H1 (cell line): ENCODE results near the gene LCLAT1. TPM values are rescaled to one million over a fixed set of nuclear protein-coding genes. Genes with fewer than 3 reads are reported as not detected.
"Not testable (repeated sequence)": the region's sequence is repeated elsewhere in the genome, so short reads cannot be mapped to it uniquely, and the experiment has no call there.

Source experiments
- CTCF ChIA-PET: fragments of 300-600 bp; sonication (Branson Sonifier 250); formaldehyde crosslinking; loops from one replicate; lab custom pipeline; 2021; ENCODE audit not compliant: partially characterized antibody; lab: Charles Lee
- POLR2A ChIA-PET: fragments of 300-600 bp; sonication (Branson Sonifier 250); formaldehyde crosslinking; loops from one replicate; lab custom pipeline; 2021; ENCODE audit warnings: inconsistent platforms; ENCODE audit not compliant: partially characterized antibody; lab: Charles Lee
- DNase-seq, 2 experiments: peaks; one replicate each; pipeline versions ENCODE4 v3.0.0 to v3.0.0-alpha.2; 2010 to 2022; ENCODE audit warnings: low spot score in 2 of 2, low read depth in 1 of 2, mixed read lengths in 1 of 2
- FAIRE-seq: peaks from 2 replicates; lab custom pipeline; 2011; peaks lifted over from hg19 to GRCh38; lab: Jason Lieb, UNC
- H2AFZ ChIP-seq: 2 replicates; pipeline ENCODE4 v1.8.1; 2012; ENCODE audit warnings: low read length, inconsistent platforms
- H2AK5ac ChIP-seq: 2 replicates; pipeline ENCODE4 v1.6.1; 2013; ENCODE audit warnings: low read depth, low read length
- H2BK120ac ChIP-seq: replicated peaks from 2 replicates; pipeline ENCODE3; 2013; ENCODE audit warnings: low read depth, low read length, inconsistent platforms
- H2BK12ac ChIP-seq: 2 replicates; pipeline ENCODE4 v1.6.1; 2013; ENCODE audit warnings: low read depth, low read length
- H2BK15ac ChIP-seq: 2 replicates; pipeline ENCODE4 v1.6.1; 2013; ENCODE audit warnings: low read length
- H2BK20ac ChIP-seq: 2 replicates; pipeline ENCODE4 v1.6.1; 2013; ENCODE audit warnings: low read length
- H2BK5ac ChIP-seq: 2 replicates; pipeline ENCODE4 v1.6.1; 2013; ENCODE audit warnings: low read depth, low read length
- H3K14ac ChIP-seq: 2 replicates; pipeline ENCODE4 v1.6.1; 2013; ENCODE audit warnings: inconsistent platforms; ENCODE audit not compliant: insufficient read length
- H3K18ac ChIP-seq: 2 replicates; pipeline ENCODE4 v1.6.1; 2013; ENCODE audit warnings: low read length; ENCODE audit errors: extremely low read depth
- H3K23ac ChIP-seq: 2 replicates; pipeline ENCODE4 v1.6.1; 2013; ENCODE audit warnings: inconsistent platforms; ENCODE audit not compliant: insufficient read length
- H3K23me2 ChIP-seq: 2 replicates; pipeline ENCODE4 v1.6.1; 2013; ENCODE audit warnings: low read depth, low read length
- H3K27ac ChIP-seq: 2 replicates; pipeline ENCODE4 v1.6.1; 2011; ENCODE audit warnings: low read depth, low read length, inconsistent platforms
- H3K27me3 ChIP-seq, 4 experiments: replicated peaks in 1 of 4; 1 replicate in 1 of 4; 2 replicates in 3 of 4; pipeline versions ENCODE4 v1.6.1 to v1.8.1; 2011 to 2013; ENCODE audit warnings: low read length in 3 of 4, mild to moderate bottlenecking in 3 of 4, inconsistent platforms in 2 of 4, mixed read lengths in 2 of 4, moderate library complexity in 1 of 4; ENCODE audit not compliant: control insufficient read depth in 3 of 4, insufficient read depth in 3 of 4; ENCODE audit errors: extremely low read depth in 1 of 4
- H3K36me3 ChIP-seq, 4 experiments: 2 replicates each; pipeline versions ENCODE4 v1.6.1 to v1.8.1; 2011 to 2013; ENCODE audit warnings: mild to moderate bottlenecking in 4 of 4, low read length in 3 of 4, moderate library complexity in 2 of 4, control low read depth in 1 of 4, inconsistent platforms in 1 of 4; ENCODE audit not compliant: insufficient read depth in 4 of 4, control insufficient read depth in 2 of 4
- H3K4ac ChIP-seq: replicated peaks from 2 replicates; pipeline ENCODE3; 2013; ENCODE audit warnings: low read length, low read depth, mixed read lengths, inconsistent platforms; ENCODE audit not compliant: insufficient read length
- H3K4me1 ChIP-seq, 4 experiments: replicated peaks in 1 of 4; 1 replicate in 1 of 4; 2 replicates in 3 of 4; pipeline versions ENCODE4 v1.6.1 to v1.8.1; 2011 to 2013; ENCODE audit warnings: low read length in 3 of 4, inconsistent platforms in 2 of 4, mixed read lengths in 1 of 4; ENCODE audit not compliant: insufficient read depth in 4 of 4, control insufficient read depth in 3 of 4
- H3K4me2 ChIP-seq, 2 experiments: 2 replicates each; pipeline versions ENCODE4 v1.6.1 to v1.8.1; 2011 to 2013; ENCODE audit warnings: low read depth in 2 of 2, low read length in 2 of 2, control low read depth in 1 of 2, inconsistent platforms in 1 of 2, mild to moderate bottlenecking in 1 of 2; ENCODE audit not compliant: insufficient read depth in 1 of 2
- H3K4me3 ChIP-seq, 4 experiments: fragments of 200-600, 300-600 bp in 1 of 4; sonication (generic), shearing (Covaris generic), sonication (Bioruptor Twin) in 1 of 4; 2 replicates each; pipeline versions ENCODE4 v1.5.1 to v1.8.1; 2011 to 2016; ENCODE audit warnings: low read length in 4 of 4, low read depth in 3 of 4, control low read depth in 2 of 4, inconsistent platforms in 2 of 4, mild to moderate bottlenecking in 2 of 4, mixed read lengths in 1 of 4, moderate library complexity in 1 of 4; ENCODE audit not compliant: insufficient read depth in 2 of 4; ENCODE audit errors: extremely low read depth in 1 of 4
- H3K56ac ChIP-seq: replicated peaks from 2 replicates; pipeline ENCODE3; 2013; ENCODE audit warnings: low read depth, mild to moderate bottlenecking, mixed read lengths, low read length, inconsistent platforms; ENCODE audit not compliant: insufficient read length
- H3K79me1 ChIP-seq: 2 replicates; pipeline ENCODE4 v1.6.1; 2013; ENCODE audit warnings: low read depth, low read length, control low read depth
- H3K79me2 ChIP-seq, 2 experiments: 2 replicates each; pipeline versions ENCODE4 v1.6.1 to v1.8.1; 2012 to 2013; ENCODE audit warnings: low read length in 2 of 2, mild to moderate bottlenecking in 2 of 2, inconsistent platforms in 1 of 2; ENCODE audit not compliant: insufficient read depth in 2 of 2, control insufficient read depth in 1 of 2
- H3K9ac ChIP-seq, 4 experiments: replicated peaks in 1 of 4; 1 replicate in 1 of 4; 2 replicates in 3 of 4; pipeline versions ENCODE4 v1.6.1 to v1.8.1; 2011 to 2013; ENCODE audit warnings: low read depth in 3 of 4, low read length in 3 of 4, control low read depth in 2 of 4, mild to moderate bottlenecking in 2 of 4, moderate library complexity in 2 of 4, inconsistent platforms in 1 of 4; ENCODE audit errors: extremely low read depth in 1 of 4
- H3K9me3 ChIP-seq, 2 experiments: 2 replicates each; pipeline versions ENCODE4 v1.6.1 to v1.8.1; 2012 to 2013; ENCODE audit warnings: mild to moderate bottlenecking in 2 of 2, moderate library complexity in 2 of 2, control low read depth in 1 of 2, inconsistent platforms in 1 of 2, low read depth in 1 of 2, low read length in 1 of 2, mixed read lengths in 1 of 2; ENCODE audit not compliant: insufficient read depth in 2 of 2
- H4K20me1 ChIP-seq, 2 experiments: replicated peaks in 1 of 2; 2 replicates each; pipeline versions ENCODE3 to v1.8.1; 2011 to 2013; ENCODE audit warnings: inconsistent platforms in 2 of 2, low read length in 2 of 2, mild to moderate bottlenecking in 1 of 2; ENCODE audit not compliant: insufficient read depth in 2 of 2, control insufficient read depth in 1 of 2
- H4K5ac ChIP-seq: 2 replicates; pipeline ENCODE4 v1.6.1; 2013; ENCODE audit warnings: low read length, low read depth, mixed read lengths, inconsistent platforms; ENCODE audit not compliant: insufficient read length
- H4K8ac ChIP-seq: 2 replicates; pipeline ENCODE4 v1.8.0; 2013; ENCODE audit warnings: mild to moderate bottlenecking, moderate library complexity, low read length, inconsistent platforms; ENCODE audit not compliant: insufficient read depth; ENCODE audit errors: extremely low read depth
- H4K91ac ChIP-seq: replicated peaks from 2 replicates; pipeline ENCODE3; 2013; ENCODE audit warnings: low read length, mixed read lengths, inconsistent platforms; ENCODE audit not compliant: insufficient read length
- CHD2 ChIP-seq: IDR thresholded peaks from 2 replicates; pipeline ENCODE4 v1.6.1; 2012; ENCODE audit warnings: low read length, improper control_type of control experiment
- CTBP2 ChIP-seq: IDR thresholded peaks from 2 replicates; pipeline ENCODE4 v1.7.0; 2011; ENCODE audit warnings: borderline replicate concordance, mild to moderate bottlenecking, moderate library complexity, mixed read lengths, low read length; ENCODE audit not compliant: insufficient read depth, insufficient read length
- FOSL1 ChIP-seq: IDR thresholded peaks from 2 replicates; pipeline ENCODE4 v1.6.1; 2011; ENCODE audit warnings: mild to moderate bottlenecking, low read depth, low read length, moderate library complexity; ENCODE audit not compliant: insufficient read depth
- MAFK ChIP-seq: IDR thresholded peaks from 2 replicates; pipeline ENCODE4 v1.6.1; 2012; ENCODE audit warnings: low read depth, mild to moderate bottlenecking, improper control_type of control experiment, low read length
- POLR2A ChIP-seq, 2 experiments: IDR thresholded peaks; 1 replicate in 1 of 2; 2 replicates in 1 of 2; pipeline ENCODE4 v1.6.1; 2011; ENCODE audit warnings: low read depth in 2 of 2, low read length in 2 of 2, mild to moderate bottlenecking in 2 of 2; ENCODE audit errors: control extremely low read depth in 1 of 2
- RBBP5 ChIP-seq: IDR thresholded peaks from 2 replicates; pipeline ENCODE4 v1.7.1; 2012; ENCODE audit warnings: low read depth, mild to moderate bottlenecking, inconsistent platforms, low read length, moderate library complexity, borderline replicate concordance
- RNF2 ChIP-seq: fragments of 200-900, 300-1000 bp; sonication (generic); IDR thresholded peaks from 2 replicates; pipeline ENCODE4 v1.7.1; 2016; ENCODE audit warnings: borderline replicate concordance, low read depth, mild to moderate bottlenecking, antibody characterized with exemption, low read length; ENCODE audit not compliant: poor library complexity, severe bottlenecking; ENCODE audit errors: missing control alignments
- WGBS, 2 experiments: shearing (Covaris generic) in 1 of 2; methylation state at CpG; one replicate each; pipeline versions ENCODE4 v1.1.6 to v1.1.7; 2013 to 2015; ENCODE audit warnings: low lambda C conversion rate in 2 of 2, mixed read lengths in 2 of 2, inconsistent platforms in 1 of 2, low coverage in 1 of 2, missing lambda C conversion rate in 1 of 2; ENCODE audit not compliant: insufficient replicate concordance in 2 of 2, insufficient coverage in 1 of 2, insufficient read length in 1 of 2; ENCODE audit errors: extremely low coverage in 1 of 2, missing lambda C conversion rate in 1 of 2; 5-methylcytosine and 5-hydroxymethylcytosine counted together
- polyA plus RNA-seq, 7 experiments: library from polyadenylated mRNA; depleted of rRNA in 3 of 7; stranded (reverse) in 5 of 7; unstranded in 2 of 7; fragments of >200 nt in 5 of 7; fragments of 200-250 nt in 2 of 7; gene quantifications; 1 replicate in 5 of 7; 2 replicates in 1 of 7; 4 replicates in 1 of 7; pipeline versions ENCODE4 v1.2.1 to v1.2.3, GENCODE V29; 2011 to 2013; ENCODE audit warnings: missing spikeins in 2 of 7, mixed read lengths in 2 of 7
- total RNA-seq: library from RNA; stranded (reverse); fragmentation: NEBNext Ultra II Directional; extraction: Animal tissue kit (Norgen Biotek cat#: 25700); gene quantifications from 2 replicates; pipeline ENCODE4 v1.2.1, GENCODE V29; 2021
- TF ChIP-seq, protein P1 (sequence below): IDR thresholded peaks from 2 replicates; pipeline ENCODE4 v1.6.1; 2012; ENCODE audit warnings: inconsistent platforms

Gene LCLAT1
- total and polyA plus RNA-seq, 2 of the 8 experiments (the other 6 are each of a cell fraction or from before 2014, with no cell fraction given), result 7.6 to 22.0 TPM

DNA sequence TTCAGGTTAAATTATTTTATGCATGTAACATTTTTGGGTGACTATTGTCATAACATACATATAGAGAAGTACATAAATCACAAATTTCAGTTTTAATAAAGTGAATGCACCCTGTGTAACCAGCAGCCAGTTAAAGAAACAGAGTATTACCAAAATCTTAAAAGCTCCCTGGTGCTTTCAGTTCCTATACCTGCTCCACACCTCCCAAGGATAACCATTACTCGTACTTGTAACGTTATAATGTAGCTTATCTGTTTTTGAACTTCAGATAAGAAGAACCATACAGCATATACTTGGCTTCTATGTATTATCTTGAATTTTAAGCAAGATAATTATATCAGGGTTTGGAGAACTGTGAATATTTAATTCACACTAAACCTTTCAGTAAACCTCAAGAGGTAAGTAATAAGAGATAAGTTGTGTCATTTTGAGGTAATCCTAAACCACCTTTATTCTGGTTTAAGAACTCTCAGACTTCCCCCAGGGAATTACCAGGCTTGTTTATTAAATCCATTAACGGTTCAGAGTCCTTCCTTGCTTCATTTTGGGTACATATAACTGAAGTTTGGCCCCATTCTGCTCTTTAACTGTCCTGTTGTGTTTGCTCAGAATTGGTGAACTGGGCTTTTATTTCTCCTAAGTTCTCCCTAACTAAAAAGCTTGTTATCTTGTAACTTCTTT, 58.6 kb downstream of the LCLAT1 start (continued):
- TF ChIP-seq, protein P1, sequence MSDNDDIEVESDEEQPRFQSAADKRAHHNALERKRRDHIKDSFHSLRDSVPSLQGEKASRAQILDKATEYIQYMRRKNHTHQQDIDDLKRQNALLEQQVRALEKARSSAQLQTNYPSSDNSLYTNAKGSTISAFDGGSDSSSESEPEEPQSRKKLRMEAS, result no peak
- no peak for TF ChIP-seq RBBP5
- TF ChIP-seq MAFK, result no peak
- no peak for TF ChIP-seq CTBP2
- no peak for TF ChIP-seq RNF2
- TF ChIP-seq CHD2, result no peak
- no peak for TF ChIP-seq POLR2A (IDR thresholded peaks at IDR 0.05; ENCODE audit: control extremely low read depth in 1 of 2, low read depth in 2 of 2, low read length in 2 of 2)
- TF ChIP-seq FOSL1, result no peak

DNA sequence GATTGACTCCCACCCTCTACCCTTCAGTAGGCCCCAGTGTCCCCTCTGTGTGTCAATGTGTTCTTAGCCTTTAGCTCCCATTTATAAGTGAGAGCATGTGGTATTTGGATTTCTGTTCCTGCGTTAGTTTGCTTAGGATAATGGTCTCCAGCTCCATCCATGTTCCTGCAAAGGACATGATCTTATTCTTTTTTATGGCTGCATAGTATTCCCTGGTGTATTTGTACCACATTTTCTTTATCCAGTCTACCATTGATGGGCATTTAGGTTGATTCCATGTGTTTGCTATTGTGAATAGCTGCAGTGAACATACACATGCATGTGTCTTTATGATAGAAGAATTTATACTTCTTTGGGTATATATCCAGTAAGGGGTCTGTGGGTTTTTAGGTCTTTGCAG, 60.4 kb downstream of the LCLAT1 start:
- FAIRE-seq, H3K18ac ChIP-seq, H3K27me3 ChIP-seq, H2BK20ac ChIP-seq, CTCF ChIA-PET, H3K9ac ChIP-seq, H3K14ac ChIP-seq, H2AFZ ChIP-seq, H4K5ac ChIP-seq, H3K27ac ChIP-seq, H3K79me1 ChIP-seq, H2BK120ac ChIP-seq, H4K20me1 ChIP-seq, H3K4me3 ChIP-seq, H3K23me2 ChIP-seq, H3K4ac ChIP-seq, H3K4me2 ChIP-seq, H2BK5ac ChIP-seq, H2BK15ac ChIP-seq, H4K8ac ChIP-seq, H3K56ac ChIP-seq, H3K9me3 ChIP-seq, H4K91ac ChIP-seq, H2BK12ac ChIP-seq, POLR2A ChIA-PET, H3K23ac ChIP-seq, H2AK5ac ChIP-seq, DNase-seq, H3K36me3 ChIP-seq: not testable (repeated sequence)
- Histone ChIP-seq H3K79me2 (peaks cover 0 to 57% of the 10 kb centered on the region in 2 experiments; a peak in 2 of 4 replicates), H3K4me1 (peaks cover 0 to 12% (median 3%) of the 10 kb centered on the region in 4 experiments; a peak in 3 of 7 replicates)
- WGBS, 2 experiments, result 100% methylated on average over 1 of the region's 1 CpG; no CpG with 5 or more reads in 1 of the 2 experiments
